GM19351 (cell line): Measurements from ENCODE around the gene SLC41A3.

Source experiments
- ATAC-seq: cut with Tn5 transposase; IDR thresholded peaks from one replicate; pipeline ENCODE4 v1.9.1; 2021; ENCODE audit warnings: mild to moderate bottlenecking, moderate library complexity; ENCODE audit not compliant: unreplicated experiment

SLC41A3 gene

GRCh38 chr3:126031981-126032471, 51.9 kb downstream of the SLC41A3 start:
- ATAC-seq: no peak

GRCh38 chr3:126030455-126030854, 53.5 kb downstream of the SLC41A3 start:
- ATAC-seq: no peak

- no peak for ATAC-seq
These were observed 54.7 kb downstream of the SLC41A3 start for GRCh38 chr3:126029241-126029640.

- no peak for ATAC-seq
These were observed 55.8 kb downstream of the SLC41A3 start for GRCh38 chr3:126028096-126028495.

GRCh38 chr3:126026761-126027160, 57.2 kb downstream of the SLC41A3 start:
- no peak for ATAC-seq

GRCh38 chr3:126026277-126026751, 57.6 kb downstream of the SLC41A3 start:
- ATAC-seq: no peak

GRCh38 chr3:126025862-126026261, 58.1 kb downstream of the SLC41A3 start:
- no peak for ATAC-seq

- no peak for ATAC-seq
These were observed 58.7 kb downstream of the SLC41A3 start for GRCh38 chr3:126025116-126025729.

- no peak for ATAC-seq
These were observed 59.7 kb downstream of the SLC41A3 start for GRCh38 chr3:126024049-126024854.

GRCh38 chr3:126023390-126023789, 60.5 kb downstream of the SLC41A3 start:
- no peak for ATAC-seq

- ATAC-seq: no peak
These were observed 61.1 kb downstream of the SLC41A3 start for GRCh38 chr3:126022741-126023359.

GRCh38 chr3:126021702-126022101, 62.2 kb downstream of the SLC41A3 start:
- ATAC-seq: no peak

GRCh38 chr3:126021224-126021623, 62.7 kb downstream of the SLC41A3 start:
- ATAC-seq: no peak

- no peak for ATAC-seq
These were observed 64.2 kb downstream of the SLC41A3 start for GRCh38 chr3:126019683-126020082.

- no peak for ATAC-seq
These were observed 64.9 kb downstream of the SLC41A3 start for GRCh38 chr3:126018995-126019394.

- ATAC-seq: no peak
These were observed 65.4 kb downstream of the SLC41A3 start for GRCh38 chr3:126018545-126018944.

- no peak for ATAC-seq
These were observed 66.6 kb downstream of the SLC41A3 start for GRCh38 chr3:126017362-126017761.

GRCh38 chr3:126016616-126017015, 67.3 kb downstream of the SLC41A3 start:
- ATAC-seq: no peak

GRCh38 chr3:126015075-126015474, 68.8 kb downstream of the SLC41A3 start:
- no peak for ATAC-seq

GRCh38 chr3:126014252-126014651, 69.7 kb downstream of the SLC41A3 start:
- no peak for ATAC-seq

- no peak for ATAC-seq
These were observed 70.2 kb downstream of the SLC41A3 start for GRCh38 chr3:126013751-126014156.

GRCh38 chr3:126009181-126009580, 74.7 kb downstream of the SLC41A3 start:
- ATAC-seq: no peak
